ENCODE data around the gene NEK6.

The NEK6 gene

DNA sequence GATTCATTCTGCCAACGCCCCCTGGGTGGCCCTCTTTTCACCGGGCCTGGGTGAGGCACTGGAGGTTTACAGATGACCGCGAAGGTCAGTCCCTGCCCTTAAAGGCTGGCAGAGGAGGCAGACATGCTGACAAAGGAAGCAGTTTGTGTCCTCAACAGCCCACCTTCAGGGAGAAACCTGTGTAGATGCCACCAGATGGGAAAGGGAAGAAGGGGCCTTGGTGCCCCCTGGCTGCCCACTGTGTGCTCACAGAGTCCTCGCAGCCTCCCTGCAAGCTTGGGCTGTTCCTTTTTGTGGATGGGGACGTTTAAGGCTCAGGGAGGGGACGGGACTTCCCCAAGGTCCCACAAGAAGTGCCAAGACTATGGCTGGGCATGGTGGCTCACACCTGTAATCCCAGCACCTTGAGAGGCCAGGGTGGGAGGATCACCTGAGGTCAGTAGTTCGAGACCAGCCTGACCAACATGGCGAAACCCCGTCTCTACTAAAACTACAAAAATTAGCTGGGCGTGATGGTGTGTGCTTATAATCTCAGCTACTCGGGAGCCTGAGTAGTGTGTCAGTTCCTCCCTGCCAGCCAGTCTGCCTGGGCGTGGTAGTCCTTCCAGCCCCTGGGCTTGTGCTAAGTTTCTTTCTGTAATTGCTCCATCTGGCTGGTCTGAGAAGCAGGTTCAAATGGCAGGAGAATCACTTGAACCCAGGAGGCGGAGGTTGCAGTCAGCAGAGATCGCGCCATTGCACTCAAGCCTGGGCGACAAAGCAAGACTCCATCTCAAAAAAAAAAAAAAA is 36.2 kb downstream of the NEK6 start:
- peak in 1 of 58 donors; percentile 41 for DNase-seq

DNA sequence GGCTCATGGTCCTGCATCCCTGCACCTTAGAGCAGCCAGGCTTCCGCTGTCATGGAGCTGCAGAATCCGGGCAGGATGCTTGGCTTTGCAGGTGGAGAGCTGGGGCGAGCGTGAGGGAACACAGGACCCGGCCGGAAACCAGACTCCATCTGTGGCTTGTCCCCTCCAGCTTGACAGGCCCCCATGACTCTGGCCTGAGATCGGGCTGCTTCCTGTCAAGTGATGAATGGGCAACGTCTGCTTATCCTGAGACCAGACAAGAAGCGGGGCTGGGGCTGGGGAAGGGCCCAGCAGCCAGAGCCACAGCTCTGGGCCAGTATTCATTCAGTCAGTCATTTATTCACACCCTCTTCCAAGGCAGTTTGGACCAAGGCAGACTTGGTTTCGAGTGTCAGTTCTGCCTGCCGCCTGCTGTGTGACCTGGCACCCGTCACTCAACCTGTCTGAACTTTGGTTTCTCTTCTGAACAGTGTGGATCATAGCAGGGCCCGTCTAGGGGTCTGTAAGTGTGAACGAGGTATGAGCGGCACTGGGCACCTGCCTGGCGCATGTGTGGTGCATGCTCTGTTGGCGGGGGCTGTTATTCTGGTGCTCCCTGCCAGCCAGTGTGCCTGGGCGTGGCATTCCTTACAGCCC is 37.5 kb downstream of the NEK6 start:
- peak in 1 of 58 donors; percentile 13 for DNase-seq

DNA sequence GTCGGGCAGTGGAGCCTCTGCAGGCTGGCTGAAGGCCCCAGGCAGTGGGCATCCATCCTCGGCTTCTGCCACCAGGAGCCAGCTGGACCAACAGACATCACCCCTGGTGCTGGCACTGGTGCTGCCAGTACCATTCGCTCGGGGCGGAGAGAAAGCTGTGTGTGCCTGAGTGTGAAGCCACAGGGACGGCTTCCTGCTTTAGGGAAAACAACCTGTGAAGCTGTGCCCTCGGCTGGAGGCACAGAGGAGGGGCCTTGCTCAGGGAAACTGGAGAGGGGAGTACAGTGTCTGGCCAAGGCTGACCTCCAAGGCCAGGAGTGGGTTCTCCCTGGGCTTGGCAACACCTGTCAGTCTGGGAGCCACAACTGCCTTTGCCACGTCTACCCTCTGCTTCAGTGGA is 38.3 kb downstream of the NEK6 start:
- peak in 28 of 58 donors; percentile 8 to 71 (median 34) for DNase-seq

DNA sequence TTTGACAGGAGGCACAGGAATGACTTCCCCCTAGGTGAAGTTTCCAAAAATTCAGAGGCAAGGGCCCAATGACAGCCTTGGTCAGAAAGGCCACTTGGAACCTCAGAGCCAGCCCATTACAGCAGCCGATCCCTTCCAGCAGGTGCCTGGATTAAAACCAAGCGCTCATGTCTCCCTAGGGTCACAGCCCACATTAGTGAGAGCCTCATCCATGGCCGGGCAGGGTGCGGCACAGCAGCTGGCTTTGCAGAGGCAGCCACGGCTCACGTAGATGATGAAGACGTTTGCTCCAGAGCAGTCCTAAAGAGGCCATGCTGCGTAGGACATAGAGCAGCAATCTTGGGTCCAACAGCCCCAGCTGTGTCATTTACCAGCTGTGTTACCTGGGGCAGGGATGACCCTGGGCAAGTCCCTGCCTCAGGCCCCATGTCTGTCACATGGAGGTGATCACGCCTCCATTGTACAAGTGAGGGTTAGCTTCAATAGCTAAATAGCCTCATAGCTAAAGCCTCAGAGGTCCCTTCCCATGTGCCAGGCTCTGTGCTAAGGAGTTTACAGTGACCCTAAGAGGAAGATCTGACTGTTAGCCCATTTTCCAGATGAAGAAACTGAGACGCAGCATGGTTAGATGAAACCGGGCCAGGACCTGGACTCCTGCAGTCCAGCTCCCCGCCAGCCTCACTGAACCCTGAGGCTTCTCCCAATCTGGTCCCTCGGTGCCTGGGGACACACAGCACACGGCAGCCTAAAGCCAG is 39.2 kb downstream of the NEK6 start:
- DNase-seq, result no peak

DNA sequence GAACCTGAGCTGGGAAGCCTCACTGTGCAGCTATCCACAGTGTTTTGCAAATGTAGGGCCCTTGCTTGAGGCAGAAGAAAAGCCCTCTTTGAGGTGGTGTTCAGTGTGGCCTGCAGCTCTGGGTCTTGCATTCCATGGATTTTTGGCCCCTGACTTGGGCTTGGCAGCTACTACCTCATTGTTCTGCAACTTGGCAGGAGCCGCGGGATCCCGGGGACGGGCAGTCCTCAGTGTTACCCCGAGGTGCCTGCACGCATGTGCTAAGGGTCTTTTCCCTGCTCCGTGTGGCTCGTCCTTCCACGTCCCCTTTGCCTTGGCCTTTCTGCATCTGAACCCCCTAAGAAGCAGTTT is 39.8 kb downstream of the NEK6 start:
- DNase-seq, result peak in 40 of 58 donors; percentile 10 to 73 (median 38)

DNA sequence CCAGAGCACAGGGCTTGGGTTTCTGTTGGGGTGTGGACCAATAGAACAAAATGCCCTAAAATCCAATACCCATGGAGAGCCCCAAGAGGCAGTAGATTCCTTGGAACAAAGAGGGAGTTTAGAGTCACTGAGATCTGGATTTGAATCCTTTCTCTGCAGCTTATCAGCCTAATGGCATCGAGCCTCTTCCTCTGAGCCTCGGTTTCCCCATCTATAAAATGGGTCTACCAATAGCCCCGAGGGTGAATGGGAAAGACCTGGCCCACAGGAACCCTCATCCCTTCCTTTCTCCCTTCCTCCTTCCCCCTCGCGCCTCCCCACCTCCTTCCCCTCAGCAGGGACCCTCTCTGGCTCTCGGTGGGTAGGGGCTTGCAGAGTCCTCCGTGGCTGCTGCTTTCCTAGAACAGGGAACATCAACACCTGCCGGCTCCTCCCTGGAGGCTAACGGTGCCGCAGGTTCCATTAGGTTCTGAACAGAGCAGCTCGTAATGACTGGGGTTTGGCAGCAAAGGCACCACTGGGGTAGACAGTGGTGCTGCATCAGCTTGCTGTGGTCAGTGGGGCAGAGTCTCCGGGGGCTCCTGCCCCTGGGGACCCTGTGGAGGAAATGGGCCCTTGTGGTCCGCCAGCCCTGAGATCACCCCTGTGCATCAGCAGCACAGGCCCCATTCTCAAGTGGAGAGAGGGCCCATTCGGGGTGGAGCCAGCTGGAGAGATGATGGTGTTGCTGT is 40.3 kb downstream of the NEK6 start:
- DNase-seq, result no peak

DNA sequence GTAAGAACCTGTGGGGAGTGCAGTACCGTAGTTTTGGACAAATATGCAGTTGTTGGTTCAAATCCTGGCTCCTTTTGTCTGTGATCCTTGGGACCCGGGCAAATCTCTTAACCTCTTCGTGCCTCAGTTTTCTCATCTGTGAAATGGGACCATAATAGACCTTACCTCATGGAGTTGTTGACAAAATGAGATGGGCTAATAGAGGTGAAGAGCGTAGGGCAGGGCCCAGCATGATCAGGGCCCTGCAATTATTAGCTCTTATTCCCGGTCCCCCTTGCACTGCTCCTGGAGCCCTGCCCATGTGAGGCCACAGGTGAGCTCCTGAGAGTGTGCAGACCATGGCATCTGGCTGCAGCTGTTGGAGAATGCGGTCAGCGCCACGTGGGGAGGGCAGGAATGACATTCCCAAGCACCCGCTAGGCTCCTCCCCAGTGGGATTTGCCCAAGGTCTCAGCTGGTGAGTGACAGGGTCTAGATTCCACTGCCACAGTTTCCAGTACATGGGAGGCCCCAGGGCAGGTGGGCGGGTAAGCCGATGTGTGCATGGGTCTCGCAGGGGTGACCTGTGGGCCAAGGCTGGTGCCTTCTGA is 41.0 kb downstream of the NEK6 start:
- DNase-seq, result no peak

DNA sequence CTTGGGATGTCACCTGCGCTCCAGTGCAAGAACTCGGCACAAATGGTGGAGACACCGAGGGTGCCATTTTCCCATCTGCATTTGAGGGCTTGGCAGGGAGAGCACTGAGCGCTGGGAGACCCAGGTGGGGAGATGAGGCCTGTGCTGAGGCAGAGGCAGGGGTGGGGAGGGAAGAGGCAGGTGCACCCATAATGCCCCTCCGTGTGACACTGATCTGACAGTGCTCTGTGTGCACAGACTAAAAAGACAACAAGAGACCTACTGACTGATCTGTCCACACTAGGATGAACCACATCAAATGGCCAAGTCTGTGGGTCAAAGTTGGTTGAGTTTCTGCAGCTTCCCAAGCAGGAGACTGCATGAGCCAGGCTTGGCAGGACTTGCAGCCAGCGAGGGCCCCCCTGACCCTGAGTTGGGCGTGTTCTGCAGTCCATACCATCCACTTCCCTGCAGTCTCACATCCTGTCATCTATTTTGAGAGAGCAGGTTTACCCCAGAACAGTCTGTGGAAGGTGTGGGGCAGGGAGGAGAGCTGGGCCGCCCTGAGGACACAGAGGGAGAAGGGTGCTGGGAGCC is 41.9 kb downstream of the NEK6 start:
- no peak for DNase-seq

DNA sequence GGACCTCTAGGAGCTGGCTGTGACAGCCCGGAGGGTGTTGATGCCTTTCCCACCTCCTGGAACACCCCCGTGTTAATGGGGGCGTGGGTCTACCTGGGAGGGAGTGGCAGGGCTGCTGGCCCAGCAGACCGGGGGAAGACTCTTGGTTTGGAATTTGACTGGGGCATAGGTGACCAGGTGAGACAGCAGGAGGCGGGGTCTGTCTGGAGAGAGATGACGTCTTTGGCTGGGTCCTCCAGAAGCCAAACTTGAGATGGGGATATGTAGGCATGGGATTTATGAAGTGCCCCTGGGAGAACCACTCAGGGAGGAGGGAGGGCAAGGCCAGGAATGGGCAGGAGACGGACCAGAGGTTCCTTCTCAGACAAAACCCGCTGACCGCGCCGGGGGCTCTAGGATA is 42.6 kb downstream of the NEK6 start:
- DNase-seq, result no peak

DNA sequence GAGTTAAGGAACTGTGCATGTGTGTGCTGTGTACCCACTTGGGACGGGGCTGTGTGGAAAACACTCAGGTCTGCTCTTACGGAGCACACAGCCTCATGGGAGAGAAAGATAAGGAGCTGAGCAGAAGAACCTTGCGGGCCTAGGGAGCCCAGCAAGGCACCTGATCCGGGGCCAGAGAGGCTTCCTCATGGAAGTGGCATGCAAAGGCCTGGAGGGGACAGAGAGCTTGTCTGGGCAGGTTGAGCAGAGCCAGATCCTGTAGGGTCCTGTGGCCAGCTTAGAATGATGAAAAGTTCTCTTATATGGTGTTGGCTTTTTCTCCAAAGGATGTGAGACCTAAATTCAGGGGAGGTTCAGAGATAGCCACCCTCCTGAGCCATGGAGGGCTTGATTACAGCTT is 45.2 kb downstream of the NEK6 start:
- DNase-seq, result no peak

DNA sequence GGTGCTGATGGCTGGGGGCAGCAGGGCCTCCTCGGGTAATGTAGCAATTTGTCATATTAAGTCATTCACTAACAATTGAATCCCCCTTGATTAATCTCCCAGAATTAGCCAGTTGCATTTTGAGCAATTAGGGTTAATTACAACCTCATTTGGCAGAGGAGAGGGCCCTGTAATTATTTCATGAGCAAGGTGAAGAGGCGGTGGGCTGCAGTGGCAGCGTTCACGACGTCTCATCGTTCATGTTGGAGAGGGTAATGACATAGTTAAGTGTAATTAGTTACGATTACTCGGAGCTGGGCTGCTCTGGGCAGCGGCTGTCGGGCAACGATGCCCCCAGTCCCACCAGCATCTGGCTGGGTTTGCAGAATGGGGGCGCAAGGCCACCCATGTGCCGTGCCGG is 46.0 kb downstream of the NEK6 start:
- no peak for DNase-seq

DNA sequence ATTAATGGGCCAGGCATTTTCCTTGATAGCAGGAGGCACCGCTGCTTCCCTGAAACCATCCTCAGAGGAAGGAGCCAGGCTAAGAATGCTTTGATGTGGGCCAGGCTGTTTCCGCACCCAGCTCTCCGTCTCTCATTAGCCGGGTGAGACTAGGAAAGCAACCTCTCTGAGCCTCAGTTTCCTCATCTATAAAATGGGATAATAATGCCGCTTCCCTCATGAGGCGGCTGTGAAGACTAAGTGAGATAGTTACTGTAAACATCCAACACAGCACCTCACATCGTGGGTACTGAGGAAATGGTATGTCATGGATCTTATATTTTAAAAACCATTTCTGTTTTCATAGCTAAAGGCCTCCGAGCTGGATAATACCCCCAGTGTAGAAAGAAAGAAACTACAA is 46.5 kb downstream of the NEK6 start:
- DNase-seq, result no peak

DNA sequence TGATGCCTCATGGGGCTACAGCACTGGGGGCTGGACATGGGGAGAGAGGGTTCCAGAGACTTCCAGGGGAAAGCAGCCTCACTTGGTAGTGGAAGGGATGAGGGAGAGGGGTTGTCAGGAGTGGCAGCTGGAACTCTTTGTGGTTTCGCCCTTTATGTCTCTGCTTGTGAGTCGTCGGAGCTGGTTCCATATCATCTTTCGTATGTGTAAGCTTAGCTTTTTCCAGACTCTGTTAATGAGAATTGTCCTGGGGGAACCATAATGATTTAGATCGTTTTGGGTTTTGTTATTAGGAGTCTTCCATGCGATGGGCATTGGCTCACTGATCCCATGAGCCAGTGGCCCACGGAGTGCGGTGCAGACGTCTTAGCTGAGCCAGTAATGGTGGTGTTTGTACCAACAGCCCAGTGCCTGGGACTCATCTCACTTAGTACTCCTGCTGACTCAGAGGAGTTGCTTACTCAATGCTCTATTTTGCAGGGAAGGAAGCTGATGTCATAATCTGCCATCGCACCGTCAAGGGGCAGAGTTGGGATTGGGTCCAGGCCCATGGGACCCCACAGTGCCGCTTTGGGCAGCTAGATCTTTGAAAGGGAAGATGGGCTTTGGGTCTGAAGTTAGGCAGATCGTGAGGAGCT is 48.5 kb downstream of the NEK6 start:
- no peak for DNase-seq

DNA sequence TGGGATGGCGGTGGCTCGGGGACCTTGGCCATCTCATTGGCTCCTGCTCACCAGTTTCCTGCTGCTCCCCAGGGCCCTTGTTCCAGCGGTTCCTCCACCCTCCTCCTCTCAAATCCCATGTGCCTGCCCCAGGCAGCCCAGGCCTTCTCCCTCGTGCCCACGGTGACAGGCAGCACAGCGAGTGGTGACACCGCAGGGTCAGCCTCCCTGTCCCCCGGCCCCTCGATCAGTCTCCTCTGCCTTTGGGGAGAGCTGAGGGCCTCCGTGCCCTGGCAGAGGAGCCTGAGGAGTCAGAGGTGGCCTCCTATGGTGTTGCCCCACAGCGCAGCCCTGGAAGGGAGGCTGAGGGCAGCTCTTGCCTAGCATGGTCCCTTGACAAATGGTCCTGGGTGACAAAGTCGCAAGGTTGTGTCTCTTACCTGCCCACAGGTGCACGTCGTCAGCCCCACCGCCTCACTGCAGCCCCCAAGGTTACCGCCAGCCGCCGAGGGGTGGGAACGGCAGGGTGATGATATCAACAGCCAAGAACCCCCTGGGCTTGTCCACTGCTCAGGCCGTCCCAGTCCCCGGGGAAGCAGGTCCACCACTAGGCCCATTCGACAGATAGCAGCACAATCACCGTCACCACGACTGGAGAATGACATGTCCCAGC is 49.8 kb downstream of the NEK6 start:
- DNase-seq, result no peak

DNA sequence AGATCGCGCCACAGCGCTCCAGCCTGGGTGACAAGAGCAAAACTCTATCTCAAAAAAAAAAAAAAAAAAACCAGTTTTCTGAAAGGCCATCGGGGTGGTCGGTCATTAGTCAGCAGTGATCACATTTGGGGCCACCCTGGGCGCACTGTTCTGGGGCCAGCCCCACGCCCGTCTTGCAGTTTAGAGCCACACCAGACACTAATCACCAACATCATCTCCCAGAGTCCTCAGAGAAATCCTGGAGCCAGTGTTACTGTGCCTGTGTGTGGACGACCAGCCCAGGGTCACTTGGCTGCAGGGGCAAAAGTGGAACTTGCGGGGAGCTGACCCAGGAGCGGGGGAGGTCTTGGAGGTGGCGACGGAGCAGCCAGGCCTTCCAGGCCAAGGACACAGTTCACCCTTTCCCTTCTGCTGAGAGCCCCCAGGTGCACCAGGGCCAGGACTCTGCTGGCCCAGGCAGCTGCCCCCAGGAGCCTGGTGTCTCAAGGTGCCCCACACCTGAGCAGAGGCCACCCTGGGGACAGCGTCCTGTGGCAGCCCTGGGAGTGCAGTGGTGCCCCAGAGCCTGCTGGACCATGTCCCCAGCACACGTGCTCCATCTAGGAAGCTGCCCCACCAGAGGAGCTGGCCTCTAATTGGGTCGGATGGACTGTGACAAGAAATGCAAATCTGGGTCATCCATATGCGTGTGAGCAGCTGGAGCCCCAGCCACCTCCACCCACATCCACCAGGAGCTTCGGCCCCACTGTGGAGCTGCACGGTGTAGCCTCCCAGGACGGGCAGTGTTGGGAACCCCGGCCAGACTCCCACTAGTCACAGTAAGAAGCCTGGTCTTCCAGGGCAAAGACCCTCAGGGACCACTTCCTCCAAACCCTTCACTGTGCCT is 51.1 kb downstream of the NEK6 start:
- DNase-seq, result no peak

DNA sequence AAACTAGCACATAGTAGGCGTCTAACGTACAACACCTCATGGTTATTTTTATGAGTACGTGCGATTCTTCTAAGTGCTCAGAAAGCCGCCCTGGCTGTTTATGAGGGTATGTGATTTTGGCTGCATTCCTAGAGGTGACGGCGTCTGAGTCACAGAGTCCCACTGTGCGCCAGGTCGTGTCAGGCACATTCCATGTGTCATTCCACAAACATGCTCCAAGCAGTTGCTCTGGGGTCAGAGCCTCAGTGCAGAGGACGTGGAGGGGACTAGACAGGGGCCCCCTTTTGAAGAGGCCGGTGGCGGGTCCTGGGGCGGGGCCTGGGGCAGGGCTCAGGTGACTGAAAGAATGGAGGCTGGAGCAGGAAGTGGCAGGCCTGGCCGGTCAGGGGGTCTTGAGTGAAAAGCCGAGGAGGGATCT is 51.9 kb downstream of the NEK6 start:
- DNase-seq, result no peak

DNA sequence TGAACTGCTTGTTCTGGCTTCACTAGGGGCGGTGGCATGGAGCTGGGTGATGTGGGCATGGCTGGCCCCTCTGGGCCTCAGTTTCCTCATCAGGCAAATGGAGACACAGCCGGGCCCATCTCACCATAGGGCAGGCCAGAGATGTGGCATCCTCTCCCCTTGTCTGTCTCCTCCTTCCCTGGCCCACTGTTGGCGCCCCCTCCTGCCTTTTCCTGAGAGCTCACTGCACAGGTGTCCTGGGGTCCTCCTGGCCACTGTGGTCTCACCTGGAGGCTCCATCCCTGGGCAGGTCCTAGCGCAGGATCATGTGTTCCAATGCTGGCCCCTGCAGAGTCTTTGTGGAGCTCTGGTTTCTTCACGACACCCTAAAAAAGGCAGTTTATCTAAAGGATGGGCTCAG is 53.5 kb downstream of the NEK6 start:
- DNase-seq, result no peak
